Forelimb muscle (tissue), 1 donor: ENCODE data around the gene SLC25A38. TPM values are rescaled to one million over a fixed set of nuclear protein-coding genes. Genes with fewer than 3 reads are reported as not detected.

Experiments used
- DNase-seq: peaks from one replicate; pipeline ENCODE4 v3.0.0-alpha.2; 2013; ENCODE audit warnings: low read depth
- polyA plus RNA-seq: library from polyadenylated mRNA; unstranded; fragments of 120-200 nt; gene quantifications from one replicate; pipeline ENCODE4 v1.2.1, GENCODE V29; 2013; ENCODE audit not compliant: insufficient read length

Gene SLC25A38
- polyA plus RNA-seq, 1 donor: 19.1 TPM

GRCh38 chr3:39433642-39434041, 50.5 kb downstream of the SLC25A38 start:
- no peak for DNase-seq

GRCh38 chr3:39434574-39434973, 51.4 kb downstream of the SLC25A38 start:
- DNase-seq: no peak

DNA sequence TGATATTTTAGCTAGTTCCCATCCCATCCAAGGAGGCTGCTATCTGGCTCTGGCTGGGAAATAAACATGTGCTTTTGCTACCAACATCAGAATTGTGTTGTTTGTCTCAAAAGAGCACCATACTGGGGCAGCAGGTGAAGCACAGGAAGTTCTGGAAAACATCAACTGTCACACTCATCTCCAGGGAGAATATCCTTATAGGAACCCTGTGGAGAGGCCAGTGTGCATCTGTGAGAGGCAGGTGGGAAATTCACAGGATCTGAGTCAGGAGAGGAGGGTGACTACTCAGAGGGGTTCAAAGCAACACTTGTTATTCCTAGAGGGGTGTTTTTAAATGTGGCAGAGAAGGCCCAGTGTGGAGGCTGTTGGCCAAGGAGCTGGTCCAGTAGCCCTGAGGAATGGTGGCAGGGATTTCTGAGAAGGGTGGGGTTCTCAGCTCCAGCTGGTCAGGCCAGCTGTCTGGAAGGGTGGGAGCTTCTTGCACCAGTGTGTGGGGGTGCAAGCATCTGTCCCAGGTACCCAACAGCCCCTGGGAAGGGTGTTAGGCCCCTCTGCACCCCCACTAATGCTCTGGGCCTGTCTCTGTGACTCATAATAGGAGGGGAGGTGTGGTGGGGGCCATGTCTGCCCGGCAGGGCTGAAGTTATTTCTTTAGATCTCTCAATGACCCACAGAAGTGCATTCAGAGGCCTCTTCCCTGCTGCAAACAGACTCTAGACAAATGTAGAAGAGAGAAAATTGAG, 52.0 kb downstream of the SLC25A38 start:
- DNase-seq: no peak

DNA sequence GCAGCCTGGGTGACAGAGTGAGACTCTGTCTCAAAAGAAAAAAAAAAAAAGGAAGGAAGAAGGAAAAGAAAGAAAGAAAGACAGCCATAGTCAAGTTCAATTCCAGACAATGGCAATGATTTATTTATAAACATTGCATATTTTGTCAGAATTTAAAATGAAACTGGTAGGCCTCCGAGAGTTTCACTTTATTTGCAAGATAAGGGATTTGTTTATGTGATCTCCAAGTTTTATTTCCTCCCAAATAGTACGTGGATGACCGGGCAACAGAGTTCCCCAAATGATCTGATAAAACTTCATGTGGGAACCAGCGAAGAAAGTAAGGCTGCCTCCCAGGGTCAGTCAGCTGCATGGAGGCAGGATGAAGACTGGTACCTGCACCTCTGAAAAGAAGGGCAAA, 55.7 kb downstream of the SLC25A38 start:
- DNase-seq: no peak

DNA sequence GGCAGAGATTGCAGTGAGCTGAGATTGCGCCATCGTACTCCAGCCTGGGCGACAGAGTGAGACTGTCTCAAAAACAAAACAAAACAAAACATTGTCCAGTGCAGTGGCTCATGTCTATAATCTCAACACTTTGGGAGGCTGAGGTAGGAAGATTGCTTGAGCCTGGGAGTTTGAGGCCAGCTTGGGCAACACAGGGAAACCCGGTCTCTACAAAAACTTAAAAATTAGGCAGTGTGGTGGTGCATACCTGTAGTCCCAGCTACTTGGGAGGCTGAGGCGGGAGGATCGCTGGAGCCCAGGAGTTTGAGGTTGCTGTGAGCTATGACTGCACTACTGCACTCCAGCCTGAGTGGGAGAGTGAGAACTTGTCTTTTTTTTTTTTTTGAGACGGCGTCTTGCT, 57.1 kb downstream of the SLC25A38 start:
- no peak for DNase-seq

- no peak for DNase-seq
These were observed 60.4 kb downstream of the SLC25A38 start for GRCh38 chr3:39443530-39443929.

DNA sequence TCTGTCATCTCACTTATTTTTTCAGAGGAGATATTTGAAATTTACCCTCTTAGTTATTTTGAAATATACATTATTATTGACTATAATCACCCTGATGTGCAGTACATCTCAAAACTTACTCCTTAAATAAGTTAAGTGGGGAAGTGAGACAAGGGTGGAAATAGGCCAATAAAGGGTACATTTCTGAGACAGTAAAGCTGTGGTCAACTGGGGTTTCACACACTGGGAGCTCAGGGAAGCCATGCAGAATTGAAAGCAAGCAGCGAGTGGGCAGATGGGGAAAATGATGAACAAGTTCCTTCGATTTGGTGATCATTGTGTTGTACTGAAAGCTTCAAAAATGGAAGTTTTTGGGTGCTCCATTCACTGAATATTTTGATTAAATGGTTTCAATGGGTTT, 62.8 kb downstream of the SLC25A38 start:
- no peak for DNase-seq

DNA sequence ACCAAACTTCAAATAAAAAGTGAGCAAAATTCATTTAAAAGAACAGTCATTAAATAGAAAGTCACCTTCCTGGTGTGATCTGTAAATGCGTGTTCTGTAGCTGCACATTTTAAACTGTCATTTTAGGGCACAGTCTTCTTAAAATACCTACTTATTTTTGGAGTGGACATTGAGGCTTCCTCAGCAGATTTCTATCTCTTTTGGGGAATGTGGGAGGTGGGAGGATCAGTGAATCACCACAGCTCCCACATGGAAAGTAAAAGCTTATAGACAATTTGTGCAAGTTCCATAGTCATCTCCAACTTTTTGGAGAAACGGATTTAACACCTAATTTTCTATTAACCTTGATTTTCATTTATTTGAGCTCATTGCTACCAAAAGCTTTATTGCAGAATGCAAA, 63.3 kb downstream of the SLC25A38 start:
- DNase-seq: no peak

Other genes starting within 250 kb of the SLC25A38 start
- 4.9 TPM for gene CSRNP1, start 229.8 kb upstream of the SLC25A38 start, polyA plus RNA-seq
- 265 TPM for gene XIRP1, start 190.8 kb upstream of the SLC25A38 start, polyA plus RNA-seq
- 4.2 TPM for gene CX3CR1, start 103.3 kb upstream of the SLC25A38 start, polyA plus RNA-seq
- not detected for gene CCR8, start 53.7 kb upstream of the SLC25A38 start, polyA plus RNA-seq
- 2,221 TPM for gene RPSA, start 23.4 kb downstream of the SLC25A38 start, polyA plus RNA-seq
- 0.09 TPM for gene MOBP, start 84.3 kb downstream of the SLC25A38 start, polyA plus RNA-seq